Stimulated activated CD4-positive, alpha-beta T cell treated with anti-CD3 and anti-CD28 coated beads, Interleukin-15, amount 100 ng/mL, for 1 hour (primary cell): Measurements from ENCODE around the gene SLC26A9.
"Not testable (repeated sequence)": the region's sequence is repeated elsewhere in the genome, so short reads cannot be mapped to it uniquely, and the experiment has no call there.

Experiments used
- DNase-seq, 2 donors: peaks; one replicate each; pipeline ENCODE4 v3.0.0-alpha.2; 2020; ENCODE audit warnings: low read depth in 1 of 2, low spot score in 1 of 2

The SLC26A9 gene

GRCh38 chr1:205927247-205927646 is 16.0 kb downstream of the SLC26A9 start:
- no peak for DNase-seq

- DNase-seq, result no peak
Observed at GRCh38 chr1:205926636-205927035, 16.6 kb downstream of the SLC26A9 start.

- DNase-seq, result no peak
Observed at GRCh38 chr1:205926213-205926612, 17.0 kb downstream of the SLC26A9 start.

GRCh38 chr1:205925736-205926135 is 17.5 kb downstream of the SLC26A9 start:
- DNase-seq, result no peak

GRCh38 chr1:205924460-205924790 is 18.8 kb downstream of the SLC26A9 start:
- no peak for DNase-seq

GRCh38 chr1:205923651-205924459 is 19.4 kb downstream of the SLC26A9 start:
- DNase-seq, result no peak

- DNase-seq, result no peak
Observed at GRCh38 chr1:205922806-205923205, 20.4 kb downstream of the SLC26A9 start.

GRCh38 chr1:205922314-205922713 is 20.9 kb downstream of the SLC26A9 start:
- DNase-seq, result no peak

GRCh38 chr1:205921570-205921909 is 21.7 kb downstream of the SLC26A9 start:
- no peak for DNase-seq

- DNase-seq, result no peak
Observed at GRCh38 chr1:205920861-205921569, 22.2 kb downstream of the SLC26A9 start.

GRCh38 chr1:205920159-205920558 is 23.1 kb downstream of the SLC26A9 start:
- DNase-seq, result no peak

- peak; percentile 35 to 56 for DNase-seq
Observed at GRCh38 chr1:205918955-205919746, 24.1 kb downstream of the SLC26A9 start.

GRCh38 chr1:205917466-205918238 is 25.6 kb downstream of the SLC26A9 start:
- DNase-seq, result no peak

GRCh38 chr1:205916541-205916940 is 26.7 kb downstream of the SLC26A9 start:
- no peak for DNase-seq

- DNase-seq, result no peak
Observed at GRCh38 chr1:205915354-205915990, 27.8 kb downstream of the SLC26A9 start.

GRCh38 chr1:205914730-205915129 is 28.5 kb downstream of the SLC26A9 start:
- DNase-seq, result no peak

GRCh38 chr1:205914155-205914507 is 29.1 kb downstream of the SLC26A9 start:
- DNase-seq, result no peak

GRCh38 chr1:205913451-205914154 is 29.7 kb downstream of the SLC26A9 start:
- no peak for DNase-seq

GRCh38 chr1:205907794-205908193 is 35.5 kb downstream of the SLC26A9 start:
- DNase-seq, result no peak

GRCh38 chr1:205905095-205905494 is 38.2 kb downstream of the SLC26A9 start:
- DNase-seq, result not testable (repeated sequence)
